ENCODE results near the gene SLC17A7.

GRCh38 chr19:49475995-49476880 is 34.9 kb upstream of the SLC17A7 start:
- TF ChIP-seq POLR2A (IDR thresholded peaks at IDR 0.05; ENCODE audit: insufficient read depth in 1 of 2, low read depth in 2 of 2, low read length in 2 of 2) (no peak), ZNF770 (CRISPR knock-in tag; IDR thresholded peaks at IDR 0.05) (no peak), ZNF792 (CRISPR knock-in tag; IDR thresholded peaks at IDR 0.05) (no peak), ZNF33A (CRISPR knock-in tag; IDR thresholded peaks at IDR 0.05; ENCODE audit: borderline replicate concordance) (no peak), DNMT1 (CRISPR knock-in tag; IDR thresholded peaks at IDR 0.05) (no peak), GABPA (IDR thresholded peaks at IDR 0.05; ENCODE audit: low read depth, low read length) (no peak), GABPA (CRISPR knock-in tag; IDR thresholded peaks at IDR 0.05; ENCODE audit: low read depth) (0 out of 2 replicates have a peak, but pooled peaks have one; percentile 8)
